GM23338 (cell line): Measurements from ENCODE around the gene GRIK2. TPM values are rescaled to one million over a fixed set of nuclear protein-coding genes. Genes with fewer than 3 reads are reported as not detected.

Experiments
- ATAC-seq: fragments of 200-7000 bp; cut with Tn5 transposase; 3 replicates; pipeline ENCODE4 v1.9.1; 2020
- DNase-seq: peaks from one replicate; pipeline ENCODE4 v3.0.0-alpha.2; 2015; ENCODE audit warnings: low spot score
- H2AFZ ChIP-seq: fragments of 200-600 bp; sonication (generic); 2 replicates; pipeline ENCODE4 v1.8.0; 2016; ENCODE audit warnings: antibody characterized with exemption, mild to moderate bottlenecking, moderate library complexity
- H3F3A ChIP-seq: fragments of 200-600 bp; sonication (generic); replicated peaks from 2 replicates; pipeline ENCODE4 v1.8.0; 2017; ENCODE audit warnings: antibody characterized with exemption, mixed run types, low read depth
- H3K27ac ChIP-seq: fragments of 200-600 bp; sonication (generic); 2 replicates; pipeline ENCODE4 v1.6.1; 2016; ENCODE audit warnings: low read depth
- H3K27me3 ChIP-seq: fragments of 200-600 bp; sonication (generic); 2 replicates; pipeline ENCODE4 v1.8.0; 2016; ENCODE audit warnings: mild to moderate bottlenecking, mixed run types, moderate library complexity; ENCODE audit not compliant: insufficient read depth
- H3K36me3 ChIP-seq: fragments of 200-600 bp; sonication (generic); 2 replicates; pipeline ENCODE4 v1.8.0; 2016; ENCODE audit warnings: mild to moderate bottlenecking; ENCODE audit not compliant: insufficient read depth
- H3K4me1 ChIP-seq: fragments of 200-600 bp; sonication (generic); 2 replicates; pipeline ENCODE4 v1.8.0; 2016; ENCODE audit warnings: mild to moderate bottlenecking, moderate library complexity; ENCODE audit not compliant: insufficient read depth
- H3K4me2 ChIP-seq: fragments of 200-600 bp; sonication (generic); 2 replicates; pipeline ENCODE4 v1.7.1; 2017; ENCODE audit warnings: mixed run types
- H3K4me3 ChIP-seq: fragments of 200-600 bp; sonication (generic); 2 replicates; pipeline ENCODE4 v1.6.1; 2016; ENCODE audit warnings: mixed run types
- H3K79me2 ChIP-seq: fragments of 200-600 bp; sonication (generic); replicated peaks from 2 replicates; pipeline ENCODE4 v1.8.0; 2017; ENCODE audit warnings: mild to moderate bottlenecking; ENCODE audit not compliant: insufficient read depth
- H3K9me2 ChIP-seq: fragments of 200-600 bp; sonication (generic); 2 replicates; pipeline ENCODE4 v1.8.0; 2017; ENCODE audit not compliant: insufficient read depth
- H4K20me1 ChIP-seq: fragments of 200-600 bp; sonication (generic); replicated peaks from 2 replicates; pipeline ENCODE4 v1.8.0; 2017; ENCODE audit warnings: mild to moderate bottlenecking; ENCODE audit not compliant: insufficient read depth
- H3K27ac Mint-ChIP-seq: 2 replicates; pipeline ENCODE4 v1.8.0; 2020; ENCODE audit warnings: inconsistent platforms, mild to moderate bottlenecking, moderate library complexity, mixed read lengths
- H3K27me3 Mint-ChIP-seq: 3 replicates; pipeline ENCODE4 v1.8.0; 2022; ENCODE audit warnings: low read depth, mild to moderate bottlenecking, moderate library complexity, mixed read lengths, inconsistent platforms; ENCODE audit not compliant: insufficient read depth, poor library complexity
- H3K36me3 Mint-ChIP-seq: 3 replicates; pipeline ENCODE4 v1.8.0; 2021; ENCODE audit warnings: low read depth, mild to moderate bottlenecking, inconsistent platforms, moderate library complexity, mixed read lengths
- H3K4me1 Mint-ChIP-seq: 3 replicates; pipeline ENCODE4 v1.8.0; 2020; ENCODE audit warnings: mild to moderate bottlenecking, inconsistent platforms, mixed read lengths
- H3K4me3 Mint-ChIP-seq: 3 replicates; pipeline ENCODE4 v1.8.0; 2021; ENCODE audit warnings: moderate library complexity, mild to moderate bottlenecking, inconsistent platforms, mixed read lengths
- H3K9me3 Mint-ChIP-seq: 3 replicates; pipeline ENCODE4 v1.8.0; 2020; ENCODE audit warnings: moderate library complexity, mild to moderate bottlenecking, inconsistent platforms, mixed read lengths
- EZH2 ChIP-seq: fragments of 200-600 bp; sonication (generic); IDR thresholded peaks from one replicate; pipeline ENCODE4 v1.8.0; 2017; ENCODE audit warnings: antibody characterized with exemption, mild to moderate bottlenecking, low read depth; ENCODE audit not compliant: unreplicated experiment
- STAT1 ChIP-seq: IDR thresholded peaks from one replicate; pipeline ENCODE4 v1.6.1; 2016; ENCODE audit warnings: antibody characterized with exemption; ENCODE audit not compliant: unreplicated experiment
- ZNF114 ChIP-seq: fragments of 250-450 bp; sonication (Bioruptor Pico); IDR thresholded peaks from 2 replicates; pipeline ENCODE4 v1.5.0; 2020; ENCODE audit warnings: mild to moderate bottlenecking, moderate library complexity
- ZNF331 ChIP-seq: fragments of 250-450 bp; sonication (Bioruptor Pico); IDR thresholded peaks from 2 replicates; pipeline ENCODE4 v1.5.0; 2020; ENCODE audit warnings: low read depth, mild to moderate bottlenecking, moderate library complexity
- polyA plus RNA-seq: library from polyadenylated mRNA; unstranded; fragments of >200 nt; fragmentation: Nextera tagmentation; extraction: Ambion mirVana; gene quantifications from 2 replicates; pipeline ENCODE4 v1.2.1, GENCODE V29; 2016
- total RNA-seq: library from RNA; depleted of rRNA; stranded (reverse); fragments of >200 nt; shearing (Covaris generic); gene quantifications from 2 replicates; pipeline ENCODE4 v1.2.3, GENCODE V29; 2014
- TF ChIP-seq, protein P1 (sequence below): fragments of 250-450 bp; sonication (Bioruptor Pico); IDR thresholded peaks from 2 replicates; pipeline ENCODE4 v1.5.0; 2020; ENCODE audit warnings: mild to moderate bottlenecking, moderate library complexity
- TF ChIP-seq, protein P2 (sequence below), 2 experiments: fragments of 200-600 bp in 1 of 2; sonication (generic) in 1 of 2; conservative IDR thresholded peaks; 2 replicates each; pipeline versions ENCODE4 v1.5.1 to v1.6.1; 2016 to 2017; ENCODE audit warnings: antibody characterized with exemption in 2 of 2, low read depth in 2 of 2, mild to moderate bottlenecking in 2 of 2, moderate library complexity in 1 of 2

Gene GRIK2
- total and polyA plus RNA-seq, 2 experiments from 2014 or later = 0.73 to 3.0 TPM

DNA sequence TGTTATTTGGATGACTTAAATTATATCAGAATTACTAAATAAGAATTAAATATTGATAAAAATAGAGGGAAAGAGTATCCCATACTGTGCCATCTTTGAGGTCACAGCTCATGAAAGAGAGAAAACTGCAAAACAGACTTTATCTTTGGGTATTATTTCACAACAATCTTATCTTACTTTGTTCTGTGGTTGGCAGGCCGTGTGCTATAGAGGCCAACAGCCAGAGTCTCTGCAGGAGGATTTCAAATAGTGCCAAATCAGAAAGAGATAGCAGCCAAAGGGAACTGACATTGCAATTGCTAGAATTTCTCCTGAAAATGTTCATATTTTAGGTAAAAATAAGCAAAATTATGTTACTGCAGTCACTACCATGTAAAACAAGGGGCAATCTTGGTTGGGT is 354.2 kb downstream of the GRIK2 start (continued):
- TF ChIP-seq, protein P1, sequence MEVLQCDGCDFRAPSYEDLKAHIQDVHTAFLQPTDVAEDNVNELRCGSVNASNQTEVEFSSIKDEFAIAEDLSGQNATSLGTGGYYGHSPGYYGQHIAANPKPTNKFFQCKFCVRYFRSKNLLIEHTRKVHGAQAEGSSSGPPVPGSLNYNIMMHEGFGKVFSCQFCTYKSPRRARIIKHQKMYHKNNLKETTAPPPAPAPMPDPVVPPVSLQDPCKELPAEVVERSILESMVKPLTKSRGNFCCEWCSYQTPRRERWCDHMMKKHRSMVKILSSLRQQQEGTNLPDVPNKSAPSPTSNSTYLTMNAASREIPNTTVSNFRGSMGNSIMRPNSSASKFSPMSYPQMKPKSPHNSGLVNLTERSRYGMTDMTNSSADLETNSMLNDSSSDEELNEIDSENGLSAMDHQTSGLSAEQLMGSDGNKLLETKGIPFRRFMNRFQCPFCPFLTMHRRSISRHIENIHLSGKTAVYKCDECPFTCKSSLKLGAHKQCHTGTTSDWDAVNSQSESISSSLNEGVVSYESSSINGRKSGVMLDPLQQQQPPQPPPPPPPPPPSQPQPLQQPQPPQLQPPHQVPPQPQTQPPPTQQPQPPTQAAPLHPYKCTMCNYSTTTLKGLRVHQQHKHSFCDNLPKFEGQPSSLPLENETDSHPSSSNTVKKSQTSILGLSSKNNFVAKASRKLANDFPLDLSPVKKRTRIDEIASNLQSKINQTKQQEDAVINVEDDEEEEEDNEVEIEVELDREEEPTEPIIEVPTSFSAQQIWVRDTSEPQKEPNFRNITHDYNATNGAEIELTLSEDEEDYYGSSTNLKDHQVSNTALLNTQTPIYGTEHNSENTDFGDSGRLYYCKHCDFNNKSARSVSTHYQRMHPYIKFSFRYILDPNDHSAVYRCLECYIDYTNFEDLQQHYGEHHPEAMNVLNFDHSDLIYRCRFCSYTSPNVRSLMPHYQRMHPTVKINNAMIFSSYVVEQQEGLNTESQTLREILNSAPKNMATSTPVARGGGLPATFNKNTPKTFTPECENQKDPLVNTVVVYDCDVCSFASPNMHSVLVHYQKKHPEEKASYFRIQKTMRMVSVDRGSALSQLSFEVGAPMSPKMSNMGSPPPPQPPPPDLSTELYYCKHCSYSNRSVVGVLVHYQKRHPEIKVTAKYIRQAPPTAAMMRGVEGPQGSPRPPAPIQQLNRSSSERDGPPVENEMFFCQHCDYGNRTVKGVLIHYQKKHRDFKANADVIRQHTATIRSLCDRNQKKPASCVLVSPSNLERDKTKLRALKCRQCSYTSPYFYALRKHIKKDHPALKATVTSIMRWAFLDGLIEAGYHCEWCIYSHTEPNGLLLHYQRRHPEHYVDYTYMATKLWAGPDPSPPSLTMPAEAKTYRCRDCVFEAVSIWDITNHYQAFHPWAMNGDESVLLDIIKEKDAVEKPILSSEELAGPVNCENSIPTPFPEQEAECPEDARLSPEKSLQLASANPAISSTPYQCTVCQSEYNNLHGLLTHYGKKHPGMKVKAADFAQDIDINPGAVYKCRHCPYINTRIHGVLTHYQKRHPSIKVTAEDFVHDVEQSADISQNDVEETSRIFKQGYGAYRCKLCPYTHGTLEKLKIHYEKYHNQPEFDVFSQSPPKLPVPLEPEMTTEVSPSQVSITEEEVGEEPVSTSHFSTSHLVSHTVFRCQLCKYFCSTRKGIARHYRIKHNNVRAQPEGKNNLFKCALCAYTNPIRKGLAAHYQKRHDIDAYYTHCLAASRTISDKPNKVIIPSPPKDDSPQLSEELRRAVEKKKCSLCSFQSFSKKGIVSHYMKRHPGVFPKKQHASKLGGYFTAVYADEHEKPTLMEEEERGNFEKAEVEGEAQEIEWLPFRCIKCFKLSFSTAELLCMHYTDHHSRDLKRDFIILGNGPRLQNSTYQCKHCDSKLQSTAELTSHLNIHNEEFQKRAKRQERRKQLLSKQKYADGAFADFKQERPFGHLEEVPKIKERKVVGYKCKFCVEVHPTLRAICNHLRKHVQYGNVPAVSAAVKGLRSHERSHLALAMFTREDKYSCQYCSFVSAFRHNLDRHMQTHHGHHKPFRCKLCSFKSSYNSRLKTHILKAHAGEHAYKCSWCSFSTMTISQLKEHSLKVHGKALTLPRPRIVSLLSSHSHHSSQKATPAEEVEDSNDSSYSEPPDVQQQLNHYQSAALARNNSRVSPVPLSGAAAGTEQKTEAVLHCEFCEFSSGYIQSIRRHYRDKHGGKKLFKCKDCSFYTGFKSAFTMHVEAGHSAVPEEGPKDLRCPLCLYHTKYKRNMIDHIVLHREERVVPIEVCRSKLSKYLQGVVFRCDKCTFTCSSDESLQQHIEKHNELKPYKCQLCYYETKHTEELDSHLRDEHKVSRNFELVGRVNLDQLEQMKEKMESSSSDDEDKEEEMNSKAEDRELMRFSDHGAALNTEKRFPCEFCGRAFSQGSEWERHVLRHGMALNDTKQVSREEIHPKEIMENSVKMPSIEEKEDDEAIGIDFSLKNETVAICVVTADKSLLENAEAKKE = no peak
- no peak for TF ChIP-seq STAT1

DNA sequence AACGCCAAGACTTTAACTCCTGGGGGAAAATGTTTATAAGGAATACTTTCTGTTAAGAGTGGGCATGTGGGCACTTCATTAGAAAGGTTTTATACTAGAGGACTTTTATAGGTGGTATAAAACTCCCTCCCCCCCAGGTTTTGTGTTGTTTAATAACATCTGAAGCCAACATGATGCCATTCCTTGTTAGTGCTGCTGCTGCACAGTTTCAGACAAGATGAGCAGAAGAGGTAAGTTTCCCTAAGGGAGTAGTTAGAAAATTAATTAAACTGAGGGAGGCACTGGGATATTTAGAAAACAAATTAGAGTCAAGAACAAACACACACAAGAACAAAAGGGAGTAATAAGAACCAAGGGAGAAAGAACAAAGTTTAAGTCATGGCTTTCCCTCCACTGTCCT is 362.4 kb downstream of the GRIK2 start:
- no peak for ATAC-seq
- no peak overlapping the region for H3K27ac Mint-ChIP-seq
- Histone ChIP-seq H3K9me2 (no peaks in the 10 kb centered on the region), H3K36me3 (no peaks in the 10 kb centered on the region), H3K27me3 (no peaks in the 10 kb centered on the region), H3K4me3 (no peak overlapping the region), H3K79me2 (no peaks in the 10 kb centered on the region), H4K20me1 (no peaks in the 10 kb centered on the region), H3F3A (no peaks in the 10 kb centered on the region; the same call in 1 of the 2 replicates), H3K4me1 (peaks cover 3% of the 10 kb centered on the region), H3K27ac (no peak overlapping the region), H2AFZ (no peak overlapping the region), H3K4me2 (no peak overlapping the region)
- H3K4me1 Mint-ChIP-seq = peaks cover 7% of the 10 kb centered on the region
- DNase-seq = no peak
- no peaks in the 10 kb centered on the region for H3K27me3 Mint-ChIP-seq
- no peaks in the 10 kb centered on the region for H3K9me3 Mint-ChIP-seq
- H3K36me3 Mint-ChIP-seq = no peaks in the 10 kb centered on the region
- H3K4me3 Mint-ChIP-seq = no peak overlapping the region
- TF ChIP-seq, protein P2, sequence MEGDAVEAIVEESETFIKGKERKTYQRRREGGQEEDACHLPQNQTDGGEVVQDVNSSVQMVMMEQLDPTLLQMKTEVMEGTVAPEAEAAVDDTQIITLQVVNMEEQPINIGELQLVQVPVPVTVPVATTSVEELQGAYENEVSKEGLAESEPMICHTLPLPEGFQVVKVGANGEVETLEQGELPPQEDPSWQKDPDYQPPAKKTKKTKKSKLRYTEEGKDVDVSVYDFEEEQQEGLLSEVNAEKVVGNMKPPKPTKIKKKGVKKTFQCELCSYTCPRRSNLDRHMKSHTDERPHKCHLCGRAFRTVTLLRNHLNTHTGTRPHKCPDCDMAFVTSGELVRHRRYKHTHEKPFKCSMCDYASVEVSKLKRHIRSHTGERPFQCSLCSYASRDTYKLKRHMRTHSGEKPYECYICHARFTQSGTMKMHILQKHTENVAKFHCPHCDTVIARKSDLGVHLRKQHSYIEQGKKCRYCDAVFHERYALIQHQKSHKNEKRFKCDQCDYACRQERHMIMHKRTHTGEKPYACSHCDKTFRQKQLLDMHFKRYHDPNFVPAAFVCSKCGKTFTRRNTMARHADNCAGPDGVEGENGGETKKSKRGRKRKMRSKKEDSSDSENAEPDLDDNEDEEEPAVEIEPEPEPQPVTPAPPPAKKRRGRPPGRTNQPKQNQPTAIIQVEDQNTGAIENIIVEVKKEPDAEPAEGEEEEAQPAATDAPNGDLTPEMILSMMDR (conservative IDR thresholded peaks at IDR 0.05; ENCODE audit: low read depth in 2 of 2) = no peak
- TF ChIP-seq EZH2 (no peak), ZNF114 (no peak), ZNF331 (CRISPR knock-in tag) (no peak), STAT1 (no peak)
- TF ChIP-seq, protein P1 = no peak
